HG02610 (cell line): ENCODE results near the gene COL23A1.

ENCODE experiments used
- ATAC-seq: cut with Tn5 transposase; IDR thresholded peaks from one replicate; pipeline ENCODE4 v1.9.1; 2021; ENCODE audit warnings: mild to moderate bottlenecking, moderate library complexity; ENCODE audit not compliant: unreplicated experiment

COL23A1 gene

GRCh38 chr5:178464431-178465048, 125.7 kb downstream of the COL23A1 start:
- ATAC-seq = no peak

GRCh38 chr5:178463321-178464155, 126.7 kb downstream of the COL23A1 start:
- ATAC-seq = no peak

GRCh38 chr5:178462816-178463215, 127.4 kb downstream of the COL23A1 start:
- ATAC-seq = no peak

GRCh38 chr5:178462076-178462475, 128.1 kb downstream of the COL23A1 start:
- no peak for ATAC-seq

- no peak for ATAC-seq
Measured at GRCh38 chr5:178461004-178461730, 129.0 kb downstream of the COL23A1 start.

- ATAC-seq = no peak
Measured at GRCh38 chr5:178460598-178460997, 129.6 kb downstream of the COL23A1 start.

GRCh38 chr5:178460174-178460573, 130.0 kb downstream of the COL23A1 start:
- no peak for ATAC-seq

- no peak for ATAC-seq
Measured at GRCh38 chr5:178458140-178458539, 132.1 kb downstream of the COL23A1 start.

- ATAC-seq = no peak
Measured at GRCh38 chr5:178457471-178457870, 132.7 kb downstream of the COL23A1 start.

- no peak for ATAC-seq
Measured at GRCh38 chr5:178455480-178455835, 134.7 kb downstream of the COL23A1 start.

- no peak for ATAC-seq
Measured at GRCh38 chr5:178454821-178455479, 135.2 kb downstream of the COL23A1 start.

- ATAC-seq = no peak
Measured at GRCh38 chr5:178454303-178454702, 135.9 kb downstream of the COL23A1 start.

- ATAC-seq = no peak
Measured at GRCh38 chr5:178453224-178453623, 137.0 kb downstream of the COL23A1 start.

GRCh38 chr5:178450121-178451028, 139.8 kb downstream of the COL23A1 start:
- ATAC-seq = no peak

- ATAC-seq = no peak
Measured at GRCh38 chr5:178449163-178450070, 140.8 kb downstream of the COL23A1 start.

GRCh38 chr5:178445534-178445933, 144.7 kb downstream of the COL23A1 start:
- no peak for ATAC-seq

- no peak for ATAC-seq
Measured at GRCh38 chr5:178442405-178443257, 147.6 kb downstream of the COL23A1 start.
